SK-N-SH treated with all-trans-retinoic acid at 6 μM for 48 hours (cell line): ENCODE data around the gene PFN1.

Source experiments
- ARNTL ChIP-seq: fragments of 450-650 bp; formaldehyde crosslinking; IDR thresholded peaks from 2 replicates; pipeline ENCODE4 v1.5.0; 2020; ENCODE audit warnings: low read depth, mild to moderate bottlenecking, moderate library complexity, borderline replicate concordance
- BACH2 ChIP-seq: fragments of 250-450 bp; sonication (Bioruptor Pico); IDR thresholded peaks from 2 replicates; pipeline ENCODE4 v1.9.0; 2021; ENCODE audit warnings: mild to moderate bottlenecking, borderline replicate concordance
- CSDC2 ChIP-seq: fragments of 250-450 bp; sonication (Bioruptor Pico); IDR thresholded peaks from 2 replicates; pipeline ENCODE4 v1.5.0; 2020; ENCODE audit warnings: mild to moderate bottlenecking, moderate library complexity
- ESRRG ChIP-seq: fragments of 250-450 bp; sonication (Bioruptor Pico); IDR thresholded peaks from 2 replicates; pipeline ENCODE4 v1.6.1; 2021; ENCODE audit warnings: mild to moderate bottlenecking
- GLIS3 ChIP-seq: fragments of 250-450 bp; sonication (Bioruptor Pico); IDR thresholded peaks from 2 replicates; pipeline ENCODE4 v1.5.0; 2020; ENCODE audit warnings: mild to moderate bottlenecking, moderate library complexity
- ISL1 ChIP-seq: fragments of 250-450 bp; sonication (Bioruptor Pico); IDR thresholded peaks from 2 replicates; pipeline ENCODE4 v2.1.2; 2022; ENCODE audit warnings: mild to moderate bottlenecking, moderate library complexity
- OSR1 ChIP-seq: fragments of 250-450 bp; sonication (Bioruptor Pico); IDR thresholded peaks from 2 replicates; pipeline ENCODE4 v1.8.0; 2022; ENCODE audit warnings: moderate library complexity, mild to moderate bottlenecking, inconsistent platforms
- ZNF565 ChIP-seq: fragments of 450-650 bp; formaldehyde crosslinking; conservative IDR thresholded peaks from 2 replicates; pipeline ENCODE4 v1.5.0; 2020; ENCODE audit warnings: low read depth, mild to moderate bottlenecking, moderate library complexity
- TF ChIP-seq, protein P1 (sequence below): fragments of 250-450 bp; sonication (Bioruptor Pico); IDR thresholded peaks from 2 replicates; pipeline ENCODE4 v1.8.0; 2020; ENCODE audit warnings: mild to moderate bottlenecking, moderate library complexity, borderline replicate concordance
- TF ChIP-seq, protein P2 (sequence below): fragments of 250-450 bp; sonication (Bioruptor Pico); IDR thresholded peaks from 2 replicates; pipeline ENCODE4 v1.5.1; 2021; ENCODE audit warnings: mild to moderate bottlenecking, moderate library complexity
- TF ChIP-seq, protein P3 (sequence below): fragments of 250-450 bp; sonication (Bioruptor Pico); IDR thresholded peaks from 2 replicates; pipeline ENCODE4 v1.8.0; 2021; ENCODE audit warnings: low read depth, mild to moderate bottlenecking, moderate library complexity, borderline replicate concordance
- TF ChIP-seq, protein P4 (sequence below): fragments of 250-450 bp; sonication (Bioruptor Pico); IDR thresholded peaks from 2 replicates; pipeline ENCODE4 v1.5.1; 2020; ENCODE audit warnings: low read depth, mild to moderate bottlenecking, moderate library complexity

DNA sequence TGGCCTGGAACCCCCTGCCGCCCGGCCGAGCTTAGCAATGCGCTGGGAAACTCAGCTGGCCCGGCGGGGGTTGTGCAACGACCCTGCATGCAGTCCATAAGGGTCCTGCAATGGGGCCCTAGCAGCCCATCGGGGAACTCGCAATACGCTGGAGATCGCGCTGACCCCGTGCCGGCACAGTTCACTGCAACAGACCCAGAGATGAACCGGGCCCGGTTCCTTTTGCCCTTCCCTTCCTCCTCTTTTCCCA is 8.9 kb downstream of the PFN1 start:
- TF ChIP-seq, protein P1, sequence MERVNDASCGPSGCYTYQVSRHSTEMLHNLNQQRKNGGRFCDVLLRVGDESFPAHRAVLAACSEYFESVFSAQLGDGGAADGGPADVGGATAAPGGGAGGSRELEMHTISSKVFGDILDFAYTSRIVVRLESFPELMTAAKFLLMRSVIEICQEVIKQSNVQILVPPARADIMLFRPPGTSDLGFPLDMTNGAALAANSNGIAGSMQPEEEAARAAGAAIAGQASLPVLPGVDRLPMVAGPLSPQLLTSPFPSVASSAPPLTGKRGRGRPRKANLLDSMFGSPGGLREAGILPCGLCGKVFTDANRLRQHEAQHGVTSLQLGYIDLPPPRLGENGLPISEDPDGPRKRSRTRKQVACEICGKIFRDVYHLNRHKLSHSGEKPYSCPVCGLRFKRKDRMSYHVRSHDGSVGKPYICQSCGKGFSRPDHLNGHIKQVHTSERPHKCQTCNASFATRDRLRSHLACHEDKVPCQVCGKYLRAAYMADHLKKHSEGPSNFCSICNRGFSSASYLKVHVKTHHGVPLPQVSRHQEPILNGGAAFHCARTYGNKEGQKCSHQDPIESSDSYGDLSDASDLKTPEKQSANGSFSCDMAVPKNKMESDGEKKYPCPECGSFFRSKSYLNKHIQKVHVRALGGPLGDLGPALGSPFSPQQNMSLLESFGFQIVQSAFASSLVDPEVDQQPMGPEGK, result no peak
- no peak for TF ChIP-seq OSR1
- TF ChIP-seq ZNF565 (CRISPR knock-in tag), result no peak
- TF ChIP-seq ISL1 (CRISPR knock-in tag), result no peak
- no peak for TF ChIP-seq BACH2 (CRISPR knock-in tag)
- TF ChIP-seq, protein P2, sequence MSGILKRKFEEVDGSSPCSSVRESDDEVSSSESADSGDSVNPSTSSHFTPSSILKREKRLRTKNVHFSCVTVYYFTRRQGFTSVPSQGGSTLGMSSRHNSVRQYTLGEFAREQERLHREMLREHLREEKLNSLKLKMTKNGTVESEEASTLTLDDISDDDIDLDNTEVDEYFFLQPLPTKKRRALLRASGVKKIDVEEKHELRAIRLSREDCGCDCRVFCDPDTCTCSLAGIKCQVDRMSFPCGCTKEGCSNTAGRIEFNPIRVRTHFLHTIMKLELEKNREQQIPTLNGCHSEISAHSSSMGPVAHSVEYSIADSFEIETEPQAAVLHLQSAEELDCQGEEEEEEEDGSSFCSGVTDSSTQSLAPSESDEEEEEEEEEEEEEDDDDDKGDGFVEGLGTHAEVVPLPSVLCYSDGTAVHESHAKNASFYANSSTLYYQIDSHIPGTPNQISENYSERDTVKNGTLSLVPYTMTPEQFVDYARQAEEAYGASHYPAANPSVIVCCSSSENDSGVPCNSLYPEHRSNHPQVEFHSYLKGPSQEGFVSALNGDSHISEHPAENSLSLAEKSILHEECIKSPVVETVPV (CRISPR knock-in tag), result no peak
- TF ChIP-seq, protein P3, sequence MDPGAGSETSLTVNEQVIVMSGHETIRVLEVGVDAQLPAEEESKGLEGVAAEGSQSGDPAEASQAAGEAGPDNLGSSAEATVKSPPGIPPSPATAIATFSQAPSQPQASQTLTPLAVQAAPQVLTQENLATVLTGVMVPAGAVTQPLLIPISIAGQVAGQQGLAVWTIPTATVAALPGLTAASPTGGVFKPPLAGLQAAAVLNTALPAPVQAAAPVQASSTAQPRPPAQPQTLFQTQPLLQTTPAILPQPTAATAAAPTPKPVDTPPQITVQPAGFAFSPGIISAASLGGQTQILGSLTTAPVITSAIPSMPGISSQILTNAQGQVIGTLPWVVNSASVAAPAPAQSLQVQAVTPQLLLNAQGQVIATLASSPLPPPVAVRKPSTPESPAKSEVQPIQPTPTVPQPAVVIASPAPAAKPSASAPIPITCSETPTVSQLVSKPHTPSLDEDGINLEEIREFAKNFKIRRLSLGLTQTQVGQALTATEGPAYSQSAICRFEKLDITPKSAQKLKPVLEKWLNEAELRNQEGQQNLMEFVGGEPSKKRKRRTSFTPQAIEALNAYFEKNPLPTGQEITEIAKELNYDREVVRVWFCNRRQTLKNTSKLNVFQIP, result no peak
- no peak for TF ChIP-seq GLIS3 (CRISPR knock-in tag)
- no peak for TF ChIP-seq ARNTL (CRISPR knock-in tag)
- TF ChIP-seq, protein P4, sequence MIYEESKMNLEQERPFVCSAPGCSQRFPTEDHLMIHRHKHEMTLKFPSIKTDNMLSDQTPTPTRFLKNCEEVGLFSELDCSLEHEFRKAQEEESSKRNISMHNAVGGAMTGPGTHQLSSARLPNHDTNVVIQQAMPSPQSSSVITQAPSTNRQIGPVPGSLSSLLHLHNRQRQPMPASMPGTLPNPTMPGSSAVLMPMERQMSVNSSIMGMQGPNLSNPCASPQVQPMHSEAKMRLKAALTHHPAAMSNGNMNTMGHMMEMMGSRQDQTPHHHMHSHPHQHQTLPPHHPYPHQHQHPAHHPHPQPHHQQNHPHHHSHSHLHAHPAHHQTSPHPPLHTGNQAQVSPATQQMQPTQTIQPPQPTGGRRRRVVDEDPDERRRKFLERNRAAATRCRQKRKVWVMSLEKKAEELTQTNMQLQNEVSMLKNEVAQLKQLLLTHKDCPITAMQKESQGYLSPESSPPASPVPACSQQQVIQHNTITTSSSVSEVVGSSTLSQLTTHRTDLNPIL, result no peak
- TF ChIP-seq ESRRG, result no peak
- no peak for TF ChIP-seq CSDC2
